GM12872 (cell line): Measurements from ENCODE around the gene ZNF423.

Experiments used
- TF ChIP-seq, protein P1 (sequence below): IDR thresholded peaks from 3 replicates; pipeline ENCODE4 v1.5.1; 2011; ENCODE audit warnings: low read depth, mild to moderate bottlenecking, low read length, moderate library complexity; ENCODE audit not compliant: insufficient read depth

Gene ZNF423

DNA sequence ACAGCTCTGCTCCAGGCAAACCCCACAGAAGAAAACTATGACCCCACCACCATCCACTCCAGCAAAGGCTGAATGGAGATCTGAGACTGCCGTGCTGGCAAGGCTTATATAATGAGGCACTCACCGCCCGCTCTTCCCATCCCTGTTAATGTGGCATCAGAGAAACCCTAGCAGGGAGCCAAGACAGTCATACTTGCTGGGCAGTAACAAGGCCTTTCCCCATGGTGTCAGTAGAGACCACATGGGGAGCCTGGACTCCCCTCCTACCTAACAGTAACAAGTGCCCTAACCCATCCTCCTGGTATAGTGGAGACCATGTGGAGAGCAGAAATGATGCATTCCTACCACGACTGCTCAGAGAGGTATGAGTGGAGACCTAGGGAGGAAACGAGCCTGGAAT, 247.1 kb downstream of the ZNF423 start:
- TF ChIP-seq, protein P1, sequence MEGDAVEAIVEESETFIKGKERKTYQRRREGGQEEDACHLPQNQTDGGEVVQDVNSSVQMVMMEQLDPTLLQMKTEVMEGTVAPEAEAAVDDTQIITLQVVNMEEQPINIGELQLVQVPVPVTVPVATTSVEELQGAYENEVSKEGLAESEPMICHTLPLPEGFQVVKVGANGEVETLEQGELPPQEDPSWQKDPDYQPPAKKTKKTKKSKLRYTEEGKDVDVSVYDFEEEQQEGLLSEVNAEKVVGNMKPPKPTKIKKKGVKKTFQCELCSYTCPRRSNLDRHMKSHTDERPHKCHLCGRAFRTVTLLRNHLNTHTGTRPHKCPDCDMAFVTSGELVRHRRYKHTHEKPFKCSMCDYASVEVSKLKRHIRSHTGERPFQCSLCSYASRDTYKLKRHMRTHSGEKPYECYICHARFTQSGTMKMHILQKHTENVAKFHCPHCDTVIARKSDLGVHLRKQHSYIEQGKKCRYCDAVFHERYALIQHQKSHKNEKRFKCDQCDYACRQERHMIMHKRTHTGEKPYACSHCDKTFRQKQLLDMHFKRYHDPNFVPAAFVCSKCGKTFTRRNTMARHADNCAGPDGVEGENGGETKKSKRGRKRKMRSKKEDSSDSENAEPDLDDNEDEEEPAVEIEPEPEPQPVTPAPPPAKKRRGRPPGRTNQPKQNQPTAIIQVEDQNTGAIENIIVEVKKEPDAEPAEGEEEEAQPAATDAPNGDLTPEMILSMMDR: peak; percentile 30; the same call in 1 of the 3 replicates

DNA sequence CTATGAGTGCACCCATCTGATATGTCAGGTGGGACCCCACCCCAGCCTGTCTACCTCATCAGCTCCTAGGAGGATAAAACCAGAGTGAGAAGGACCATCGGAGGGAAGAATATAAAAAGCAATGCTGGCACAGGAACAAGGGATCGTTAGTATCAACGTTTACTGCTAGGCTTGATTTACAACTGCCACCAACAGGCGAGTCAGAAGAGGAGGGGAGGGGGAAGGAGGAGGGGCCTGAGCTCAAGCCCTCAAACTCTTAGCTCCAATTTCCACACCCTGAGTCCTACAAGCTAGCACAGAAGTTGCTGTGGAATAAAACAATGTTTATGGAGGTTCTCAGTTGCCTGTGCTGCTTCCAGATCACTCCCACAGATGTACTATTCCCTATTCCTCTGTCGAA, 247.8 kb downstream of the ZNF423 start:
- TF ChIP-seq, protein P1: no peak

DNA sequence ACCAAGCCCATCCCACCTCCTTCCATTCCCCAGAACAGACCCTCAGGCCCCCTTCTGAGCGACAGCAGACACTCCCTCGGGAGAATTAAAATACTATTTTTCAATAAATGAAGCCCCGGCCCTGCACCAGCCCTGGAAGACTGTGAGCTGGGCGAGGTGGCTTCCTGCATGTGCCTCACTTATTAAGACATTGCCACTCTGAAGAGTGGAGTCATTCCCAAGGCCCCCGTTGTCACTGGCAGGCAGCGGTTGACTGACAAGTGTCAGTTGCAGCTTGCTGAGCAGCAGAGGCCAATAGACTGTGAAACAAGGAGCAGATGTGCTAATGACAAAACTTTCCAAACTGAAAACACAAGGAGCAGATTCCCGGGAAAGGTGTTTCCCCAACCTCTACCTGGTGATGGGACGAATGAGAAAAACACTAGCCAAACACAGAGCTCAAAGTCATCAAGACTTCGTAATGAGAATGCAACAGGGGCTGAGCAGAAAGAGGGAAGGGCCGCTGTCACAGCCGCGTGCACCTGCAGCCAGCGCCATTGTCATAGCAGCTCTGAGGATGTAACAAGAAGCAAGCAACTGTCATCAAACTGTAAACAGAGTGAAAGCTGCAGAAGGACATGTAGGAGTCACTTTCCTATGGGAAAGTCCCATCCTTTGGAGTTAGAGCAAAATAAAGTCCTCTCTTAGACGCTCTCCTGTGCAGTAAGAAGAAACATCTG, 250.2 kb downstream of the ZNF423 start:
- TF ChIP-seq, protein P1: no peak

DNA sequence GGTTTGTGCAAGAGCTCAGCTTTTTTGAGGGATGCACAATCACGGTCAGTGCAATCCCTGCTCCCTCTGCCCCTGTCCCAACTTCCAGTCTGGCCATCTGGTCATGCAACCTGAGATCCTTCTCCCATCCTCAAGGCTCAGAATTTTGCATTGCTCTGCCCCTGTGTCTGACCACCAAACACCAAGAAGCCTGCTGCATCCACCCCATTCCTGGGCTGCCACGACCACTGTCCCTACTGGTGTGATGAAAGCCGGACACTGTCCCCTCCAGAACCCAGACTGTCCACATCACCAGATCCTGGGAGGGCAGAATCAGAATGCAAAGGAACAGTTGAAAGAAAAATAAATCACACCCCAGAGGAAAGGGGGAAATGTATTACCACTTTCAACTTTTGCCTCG, 251.3 kb downstream of the ZNF423 start:
- TF ChIP-seq, protein P1: no peak

DNA sequence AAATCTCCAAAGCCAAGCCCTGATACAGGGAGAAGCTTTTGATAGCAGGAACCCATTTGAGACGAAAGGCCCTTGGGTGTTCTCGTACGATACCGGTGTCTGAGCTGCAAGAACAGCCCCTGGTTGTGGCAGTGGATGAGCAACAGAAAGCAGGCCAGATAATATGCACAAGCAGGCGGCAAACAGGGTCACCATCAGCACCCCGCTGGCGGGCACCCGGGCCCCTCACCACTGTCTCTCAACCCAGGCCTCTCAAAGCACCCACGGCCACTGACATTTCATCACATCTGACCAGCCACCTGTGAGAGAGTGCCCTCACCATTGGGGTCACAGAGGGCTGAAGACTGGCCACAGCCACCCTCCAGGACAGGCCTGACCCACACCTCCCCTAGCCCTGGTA, 252.0 kb downstream of the ZNF423 start:
- TF ChIP-seq, protein P1: no peak

DNA sequence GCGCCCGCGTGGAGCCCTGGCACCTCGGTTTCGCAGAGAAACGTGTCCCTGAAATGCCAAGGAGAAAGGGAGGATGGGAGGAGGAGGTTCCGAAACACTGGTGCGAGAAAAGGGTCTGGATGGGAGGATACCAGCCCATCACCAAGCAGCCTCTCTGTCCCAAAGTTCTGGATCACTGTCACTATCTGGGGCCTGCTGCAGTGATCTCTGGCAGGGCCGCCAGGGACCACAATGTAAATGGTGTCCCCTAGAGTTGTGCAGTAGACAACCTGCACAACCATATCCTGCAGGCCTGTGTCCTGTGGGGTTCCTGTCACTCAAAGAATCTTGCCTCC, 253.0 kb downstream of the ZNF423 start:
- TF ChIP-seq, protein P1: no peak

DNA sequence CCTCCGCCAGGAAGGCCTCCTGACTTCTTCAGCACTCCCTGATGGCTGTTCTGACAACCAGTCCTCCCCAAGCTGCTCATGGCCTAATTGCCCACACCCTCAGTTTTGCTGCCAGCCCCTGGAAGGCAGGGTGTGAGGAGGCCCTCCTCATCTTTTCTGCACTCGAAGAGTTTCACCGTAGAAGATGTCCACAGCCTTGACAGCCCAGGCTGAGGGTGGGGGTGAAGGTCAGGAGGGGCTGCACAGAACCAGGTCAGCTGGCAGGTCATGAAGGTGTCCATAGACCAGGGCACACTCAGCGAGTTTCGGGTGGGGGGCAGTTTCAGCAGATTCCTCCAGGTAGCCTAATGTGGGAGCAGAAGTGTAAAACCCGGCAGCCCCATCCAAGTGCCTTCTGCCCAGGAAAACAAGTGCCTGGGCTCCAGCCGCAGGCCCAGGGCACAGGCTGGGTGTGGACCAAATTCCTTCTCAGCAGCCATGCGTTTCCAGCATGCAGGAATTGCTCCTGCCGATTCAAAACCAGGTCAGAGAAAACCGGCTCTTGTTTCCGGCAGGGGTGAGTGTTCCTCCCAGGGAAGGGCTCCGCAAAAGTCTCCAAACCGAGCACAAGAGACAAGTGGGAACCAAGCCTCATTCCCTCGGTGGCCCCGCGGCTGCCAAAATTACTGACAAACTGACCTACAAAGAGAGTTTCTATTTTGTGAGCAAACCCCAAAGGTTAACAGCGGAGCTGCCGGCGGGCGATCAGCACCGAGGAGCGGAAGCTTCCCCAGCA, 253.5 kb downstream of the ZNF423 start:
- TF ChIP-seq, protein P1: no peak
